ENCODE results near the gene ABCC4.

ABCC4 gene

GRCh38 chr13:95228130-95228529, 73.1 kb downstream of the ABCC4 start:
- no peak for TF ChIP-seq CTCF (IDR thresholded peaks at IDR 0.05; ENCODE audit: low read depth, low read length, missing control alignments)
- in situ Hi-C loops (cut with HindIII; ENCODE audit: low sequenced_read_pairs), result no loop called here
- no peak for DNase-seq (ENCODE audit: low read depth)
- H3K4me3 ChIP-seq (ENCODE audit: low read depth, low read length), result no peak overlapping the region

GRCh38 chr13:95226932-95227695, 74.1 kb downstream of the ABCC4 start:
- no peak overlapping the region for H3K4me3 ChIP-seq (ENCODE audit: low read depth, low read length)
- no peak for DNase-seq (ENCODE audit: low read depth)
- in situ Hi-C loops (cut with HindIII; ENCODE audit: low sequenced_read_pairs), result no loop called here
- no peak for TF ChIP-seq CTCF (IDR thresholded peaks at IDR 0.05; ENCODE audit: low read depth, low read length, missing control alignments)

- no peak overlapping the region for H3K4me3 ChIP-seq (ENCODE audit: low read depth, low read length)
- no peak for DNase-seq (ENCODE audit: low read depth)
- no peak for TF ChIP-seq CTCF (IDR thresholded peaks at IDR 0.05; ENCODE audit: low read depth, low read length, missing control alignments)
- in situ Hi-C loops (cut with HindIII; ENCODE audit: low sequenced_read_pairs), result no loop called here
These were observed 74.8 kb downstream of the ABCC4 start for GRCh38 chr13:95226476-95226875.

GRCh38 chr13:95226050-95226449, 75.2 kb downstream of the ABCC4 start:
- in situ Hi-C loops (cut with HindIII; ENCODE audit: low sequenced_read_pairs), result no loop called here
- no peak overlapping the region for H3K4me3 ChIP-seq (ENCODE audit: low read depth, low read length)
- DNase-seq (ENCODE audit: low read depth), result no peak
- TF ChIP-seq CTCF (IDR thresholded peaks at IDR 0.05; ENCODE audit: low read depth, low read length, missing control alignments), result no peak

- in situ Hi-C loops (cut with HindIII; ENCODE audit: low sequenced_read_pairs), result no loop called here
- no peak for DNase-seq (ENCODE audit: low read depth)
- no peak for TF ChIP-seq CTCF (IDR thresholded peaks at IDR 0.05; ENCODE audit: low read depth, low read length, missing control alignments)
- no peak overlapping the region for H3K4me3 ChIP-seq (ENCODE audit: low read depth, low read length)
These were observed 77.2 kb downstream of the ABCC4 start for GRCh38 chr13:95224064-95224463.

GRCh38 chr13:95222733-95223018, 78.6 kb downstream of the ABCC4 start:
- no peak for DNase-seq (ENCODE audit: low read depth)
- H3K4me3 ChIP-seq (ENCODE audit: low read depth, low read length), result no peak overlapping the region
- in situ Hi-C loops (cut with HindIII; ENCODE audit: low sequenced_read_pairs), result no loop called here
- TF ChIP-seq CTCF (IDR thresholded peaks at IDR 0.05; ENCODE audit: low read depth, low read length, missing control alignments), result peak; percentile 7
